KMS-11 (cell line): Measurements from ENCODE around the gene FNDC10.

Source experiments
- H2AFZ ChIP-seq: fragments of 200-600 bp; sonication (generic); 2 replicates; pipeline ENCODE4 v1.6.1; 2016; ENCODE audit warnings: antibody characterized with exemption, mixed run types, low read depth
- H3K27ac ChIP-seq: fragments of 200-600 bp; sonication (generic); 2 replicates; pipeline ENCODE4 v1.6.1; 2016; ENCODE audit warnings: mild to moderate bottlenecking, mixed run types
- H3K27me3 ChIP-seq: fragments of 200-600 bp; sonication (generic); 2 replicates; pipeline ENCODE4 v1.6.1; 2017; ENCODE audit warnings: mild to moderate bottlenecking, low read depth, mixed run types, moderate library complexity; ENCODE audit not compliant: insufficient read depth
- H3K36me3 ChIP-seq: fragments of 200-600 bp; sonication (generic); 2 replicates; pipeline ENCODE4 v1.6.1; 2017; ENCODE audit warnings: mild to moderate bottlenecking, mixed run types; ENCODE audit not compliant: insufficient read depth
- H3K4me1 ChIP-seq: fragments of 200-600 bp; sonication (generic); 2 replicates; pipeline ENCODE4 v1.6.1; 2016; ENCODE audit warnings: mild to moderate bottlenecking, low read depth, mixed run types; ENCODE audit not compliant: poor library complexity, severe bottlenecking
- H3K4me2 ChIP-seq: fragments of 200-600 bp; sonication (generic); 2 replicates; pipeline ENCODE4 v1.7.0; 2016; ENCODE audit warnings: mild to moderate bottlenecking, mixed run types
- H3K4me3 ChIP-seq: fragments of 200-600 bp; sonication (generic); IDR thresholded peaks from 2 replicates; pipeline ENCODE4 v1.6.1; 2017; ENCODE audit warnings: low read depth, low read length, mixed read lengths; ENCODE audit not compliant: insufficient read depth
- H3K79me2 ChIP-seq: fragments of 200-600 bp; sonication (generic); 2 replicates; pipeline ENCODE4 v1.6.1; 2016; ENCODE audit warnings: low read depth, mixed run types; ENCODE audit not compliant: insufficient read depth
- H3K9ac ChIP-seq: fragments of 200-600 bp; sonication (generic); 2 replicates; pipeline ENCODE4 v1.6.1; 2016; ENCODE audit warnings: mild to moderate bottlenecking, mixed run types
- H4K20me1 ChIP-seq: fragments of 200-600 bp; sonication (generic); 2 replicates; pipeline ENCODE4 v1.6.1; 2016; ENCODE audit warnings: mild to moderate bottlenecking, mixed run types; ENCODE audit not compliant: insufficient read depth
- CTCF ChIP-seq: fragments of 200-600 bp; sonication (generic); conservative IDR thresholded peaks from 2 replicates; pipeline ENCODE4 v1.6.1; 2017; ENCODE audit warnings: low read depth, mild to moderate bottlenecking, antibody characterized with exemption, low read length, moderate library complexity, mixed read lengths

Gene FNDC10

GRCh38 chr1:1613509-1614082, 13.7 kb upstream of the FNDC10 start:
- Histone ChIP-seq H3K9ac (no peak overlapping the region), H3K36me3 (no peaks in the 10 kb centered on the region), H3K27me3 (no peaks in the 10 kb centered on the region), H3K79me2 (no peaks in the 10 kb centered on the region), H2AFZ (no peak overlapping the region), H3K27ac (no peak overlapping the region), H3K4me1 (peaks cover 38% of the 10 kb centered on the region), H3K4me3 (peak overlapping the region; percentile 18), H4K20me1 (no peaks in the 10 kb centered on the region), H3K4me2 (peak overlapping the region; percentile 99; the same call in 1 of the 2 replicates)
- TF ChIP-seq CTCF, result no peak

- H3K27ac ChIP-seq, result no peak overlapping the region
- no peaks in the 10 kb centered on the region for H3K79me2 ChIP-seq
- H3K4me1 ChIP-seq, result peaks cover 35% of the 10 kb centered on the region
- no peak overlapping the region for H3K4me3 ChIP-seq
- no peaks in the 10 kb centered on the region for H3K27me3 ChIP-seq
- no peaks in the 10 kb centered on the region for H4K20me1 ChIP-seq
- H3K4me2 ChIP-seq, result no peak overlapping the region
- no peak for TF ChIP-seq CTCF
- H3K36me3 ChIP-seq, result no peaks in the 10 kb centered on the region
- H2AFZ ChIP-seq, result no peak overlapping the region
- H3K9ac ChIP-seq, result no peak overlapping the region
Measured at GRCh38 chr1:1612104-1612400, 12.1 kb upstream of the FNDC10 start.

GRCh38 chr1:1610796-1611195, 10.9 kb upstream of the FNDC10 start:
- TF ChIP-seq CTCF, result no peak
- Histone ChIP-seq H3K9ac (peak overlapping the region; percentile 20; the same call in 1 of the 2 replicates), H3K4me2 (peak overlapping the region; percentile 43; the same call in 1 of the 2 replicates), H3K27me3 (no peaks in the 10 kb centered on the region), H4K20me1 (no peaks in the 10 kb centered on the region), H3K36me3 (no peaks in the 10 kb centered on the region), H3K4me3 (peak overlapping the region; percentile 49), H3K4me1 (peaks cover 30% of the 10 kb centered on the region), H2AFZ (no peak overlapping the region), H3K27ac (no peak overlapping the region; the same call in 1 of the 2 replicates), H3K79me2 (no peaks in the 10 kb centered on the region)

GRCh38 chr1:1609822-1610485, 10.0 kb upstream of the FNDC10 start:
- TF ChIP-seq CTCF, result no peak
- peak overlapping the region; percentile 17; the same call in 1 of the 2 replicates for H3K27ac ChIP-seq
- no peaks in the 10 kb centered on the region for H3K27me3 ChIP-seq
- peak overlapping the region; percentile 20; the same call in 1 of the 2 replicates for H3K9ac ChIP-seq
- no peaks in the 10 kb centered on the region for H3K79me2 ChIP-seq
- peaks cover 30% of the 10 kb centered on the region for H3K4me1 ChIP-seq
- peak overlapping the region; percentile 55 for H2AFZ ChIP-seq
- H3K36me3 ChIP-seq, result no peaks in the 10 kb centered on the region
- H3K4me2 ChIP-seq, result peak overlapping the region; percentile 43; the same call in 1 of the 2 replicates
- peak overlapping the region; percentile 49 for H3K4me3 ChIP-seq
- H4K20me1 ChIP-seq, result no peaks in the 10 kb centered on the region
